Keratinocyte (primary cell): ENCODE measurements around the gene URAD. TPM values are rescaled to one million over a fixed set of nuclear protein-coding genes. Genes with fewer than 3 reads are reported as not detected.

Source experiments
- DNase-seq: peaks from one replicate; pipeline ENCODE4 v3.0.0-alpha.2; 2011; ENCODE audit warnings: low read depth, missing footprints, low spot score
- FAIRE-seq: peaks from 2 replicates; lab custom pipeline; 2011; peaks lifted over from hg19 to GRCh38; lab: Jason Lieb, UNC
- H2AFZ ChIP-seq: 2 replicates; pipeline ENCODE4 v1.6.0; 2012; ENCODE audit warnings: low read length, control low read depth, inconsistent platforms; ENCODE audit not compliant: control insufficient read depth
- H3K27ac ChIP-seq: 2 replicates; pipeline ENCODE4 v1.5.1; 2011; ENCODE audit warnings: low read length; ENCODE audit not compliant: control insufficient read depth, insufficient read depth
- H3K27me3 ChIP-seq: 3 replicates; pipeline ENCODE4 v1.6.0; 2011; ENCODE audit warnings: low read length; ENCODE audit not compliant: control insufficient read depth, insufficient read depth; ENCODE audit errors: extremely low read depth
- H3K36me3 ChIP-seq, 2 experiments: 2 replicates in 1 of 2; 3 replicates in 1 of 2; pipeline ENCODE4 v1.5.1; 2011; ENCODE audit warnings: low read length in 2 of 2, mild to moderate bottlenecking in 1 of 2; ENCODE audit not compliant: control insufficient read depth in 2 of 2, insufficient read depth in 2 of 2; ENCODE audit errors: extremely low read depth in 1 of 2
- H3K4me1 ChIP-seq: 3 replicates; pipeline ENCODE4 v1.5.1; 2011; ENCODE audit warnings: low read length; ENCODE audit not compliant: control insufficient read depth, insufficient read depth; ENCODE audit errors: extremely low read depth
- H3K4me2 ChIP-seq: 3 replicates; pipeline ENCODE4 v1.6.0; 2011; ENCODE audit warnings: low read depth, low read length; ENCODE audit not compliant: control insufficient read depth, insufficient read depth; ENCODE audit errors: extremely low read depth
- H3K4me3 ChIP-seq, 3 experiments: fragments of 200-600 bp in 1 of 3; sonication (generic) in 1 of 3; 2 replicates in 2 of 3; 3 replicates in 1 of 3; pipeline ENCODE4 v1.5.1; 2011 to 2016; ENCODE audit warnings: low read length in 3 of 3, mild to moderate bottlenecking in 3 of 3, control low read depth in 2 of 3, inconsistent platforms in 1 of 3, low read depth in 1 of 3, mixed read lengths in 1 of 3, mixed run types in 1 of 3, moderate library complexity in 1 of 3; ENCODE audit not compliant: control insufficient read depth in 2 of 3, insufficient read depth in 2 of 3; ENCODE audit errors: extremely low read depth in 1 of 3
- H3K79me2 ChIP-seq: 2 replicates; pipeline ENCODE4 v1.6.0; 2012; ENCODE audit warnings: low read length; ENCODE audit not compliant: control insufficient read depth, insufficient read depth
- H3K9ac ChIP-seq: 3 replicates; pipeline ENCODE4 v1.6.0; 2011; ENCODE audit warnings: low read length; ENCODE audit not compliant: control insufficient read depth, insufficient read depth; ENCODE audit errors: extremely low read depth
- H3K9me1 ChIP-seq: 3 replicates; pipeline ENCODE4 v1.6.0; 2011; ENCODE audit warnings: low read length; ENCODE audit not compliant: control insufficient read depth, insufficient read depth; ENCODE audit errors: extremely low read depth
- H3K9me3 ChIP-seq: 2 replicates; pipeline ENCODE4 v1.5.1; 2012; ENCODE audit warnings: low read depth, low read length; ENCODE audit not compliant: control insufficient read depth
- H4K20me1 ChIP-seq: 3 replicates; pipeline ENCODE4 v1.6.0; 2011; ENCODE audit warnings: low read length; ENCODE audit not compliant: control insufficient read depth, insufficient read depth; ENCODE audit errors: extremely low read depth
- EZH2 ChIP-seq: IDR thresholded peaks from one replicate; pipeline ENCODE4 v1.6.1; 2012; ENCODE audit warnings: inconsistent platforms, mild to moderate bottlenecking, low read length, moderate library complexity
- dilution Hi-C: fragments of 300-500 bp; cut with MboI; formaldehyde crosslinking; loops from one replicate; pipeline ENCODE4 v1.7.0; 2020; ENCODE audit warnings: low sequenced_read_pairs; ENCODE audit not compliant: extremely low pct_ligation_motif_present
- polyA plus RNA-seq, 5 experiments: library from polyadenylated mRNA; depleted of rRNA in 3 of 5; stranded (reverse) in 3 of 5; stranded (forward) in 1 of 5; unstranded in 1 of 5; fragments of >200 nt; gene quantifications; 1 replicate in 1 of 5; 2 replicates in 3 of 5; 3 replicates in 1 of 5; pipeline versions ENCODE4 v1.2.1 to v1.2.3, GENCODE V29; 2011 to 2012; ENCODE audit warnings: missing spikeins in 2 of 5, low read depth in 1 of 5, low replicate concordance in 1 of 5
- TF ChIP-seq, protein P1 (sequence below), 3 experiments: IDR thresholded peaks in 1 of 3; conservative IDR thresholded peaks in 1 of 3; optimal IDR thresholded peaks in 1 of 3; 2 replicates in 2 of 3; 3 replicates in 1 of 3; pipeline versions ENCODE3 to v1.5.1; 2011; ENCODE audit warnings: low read length in 3 of 3, mild to moderate bottlenecking in 3 of 3, moderate library complexity in 2 of 3, control low read depth in 1 of 3, inconsistent platforms in 1 of 3; ENCODE audit not compliant: insufficient read depth in 2 of 3; ENCODE audit errors: extremely low read depth in 1 of 3

URAD gene
- polyA plus RNA-seq, 1 donor (not counting 4 experiments of a cell fraction or from before 2014, with no cell fraction given), result not detected

DNA sequence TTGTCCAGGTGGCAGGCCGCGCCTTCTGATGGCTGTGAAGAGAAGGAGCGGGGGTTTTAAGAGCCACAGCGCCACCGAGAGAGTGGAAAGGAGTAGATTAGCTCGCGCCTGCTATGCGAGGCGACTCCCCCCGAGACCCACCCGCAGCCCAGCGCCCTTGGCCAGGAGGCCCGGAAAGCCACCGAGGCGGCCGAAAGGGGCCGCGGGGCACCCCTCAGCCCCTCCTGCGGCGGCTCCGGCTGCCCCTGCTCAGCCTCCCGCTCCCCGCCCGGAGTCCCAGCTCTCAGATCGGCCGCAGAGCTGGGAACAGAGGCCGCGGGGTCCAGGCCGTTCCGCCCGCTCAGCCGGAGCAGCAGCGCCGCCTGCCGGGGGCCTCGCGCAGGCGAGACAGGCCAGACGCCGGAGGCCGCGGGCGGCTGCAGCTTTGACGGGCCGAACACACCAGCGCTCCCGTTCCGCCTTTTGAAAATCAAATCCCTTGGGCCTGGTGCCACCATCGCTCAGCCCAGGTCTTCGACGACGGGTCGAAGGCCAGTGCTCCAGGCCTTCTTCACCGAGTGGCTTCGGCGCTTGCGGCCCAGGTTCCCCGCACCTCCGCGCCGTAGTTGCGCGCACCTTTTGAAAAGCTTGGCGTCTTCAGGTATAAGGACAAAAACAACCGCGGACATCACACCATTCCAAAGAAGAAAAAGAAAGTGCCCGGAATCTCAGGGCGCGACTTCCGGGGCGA, 34.7 kb downstream of the URAD start:
- H3K9me1 ChIP-seq, result no peaks in the 10 kb centered on the region
- no peaks in the 10 kb centered on the region for H3K9me3 ChIP-seq
- H4K20me1 ChIP-seq, result no peaks in the 10 kb centered on the region
- no peak for DNase-seq
- H3K36me3 ChIP-seq, result no peaks in the 10 kb centered on the region
- H3K27me3 ChIP-seq, result peaks cover 35% of the 10 kb centered on the region
- H3K27ac ChIP-seq, result no peak overlapping the region
- H3K4me2 ChIP-seq, result peak overlapping the region; percentile 75
- H3K79me2 ChIP-seq, result no peaks in the 10 kb centered on the region
- H3K4me1 ChIP-seq, result no peaks in the 10 kb centered on the region
- peak overlapping the region; percentile 89 for H2AFZ ChIP-seq
- no peak for FAIRE-seq
- dilution Hi-C loops, result loop anchor here (25.0 kb wide), 1 partner anchor 117 kb away; no protein-coding TSS in a partner anchor
- peak; percentile 85 for TF ChIP-seq EZH2
- TF ChIP-seq, protein P1, sequence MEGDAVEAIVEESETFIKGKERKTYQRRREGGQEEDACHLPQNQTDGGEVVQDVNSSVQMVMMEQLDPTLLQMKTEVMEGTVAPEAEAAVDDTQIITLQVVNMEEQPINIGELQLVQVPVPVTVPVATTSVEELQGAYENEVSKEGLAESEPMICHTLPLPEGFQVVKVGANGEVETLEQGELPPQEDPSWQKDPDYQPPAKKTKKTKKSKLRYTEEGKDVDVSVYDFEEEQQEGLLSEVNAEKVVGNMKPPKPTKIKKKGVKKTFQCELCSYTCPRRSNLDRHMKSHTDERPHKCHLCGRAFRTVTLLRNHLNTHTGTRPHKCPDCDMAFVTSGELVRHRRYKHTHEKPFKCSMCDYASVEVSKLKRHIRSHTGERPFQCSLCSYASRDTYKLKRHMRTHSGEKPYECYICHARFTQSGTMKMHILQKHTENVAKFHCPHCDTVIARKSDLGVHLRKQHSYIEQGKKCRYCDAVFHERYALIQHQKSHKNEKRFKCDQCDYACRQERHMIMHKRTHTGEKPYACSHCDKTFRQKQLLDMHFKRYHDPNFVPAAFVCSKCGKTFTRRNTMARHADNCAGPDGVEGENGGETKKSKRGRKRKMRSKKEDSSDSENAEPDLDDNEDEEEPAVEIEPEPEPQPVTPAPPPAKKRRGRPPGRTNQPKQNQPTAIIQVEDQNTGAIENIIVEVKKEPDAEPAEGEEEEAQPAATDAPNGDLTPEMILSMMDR (optimal IDR thresholded peaks at IDR 0.05 in 1 of 3, IDR thresholded peaks at IDR 0.05 in 1 of 3, conservative IDR thresholded peaks at IDR 0.05 in 1 of 3; ENCODE audit: extremely low read depth in 1 of 3, insufficient read depth in 2 of 3, low read length in 3 of 3), result peak; percentile 63 to 91 (median 90)
- H3K4me3 ChIP-seq, result peak overlapping the region; percentile 41 to 68 (median 57)
- H3K9ac ChIP-seq, result no peak overlapping the region

DNA sequence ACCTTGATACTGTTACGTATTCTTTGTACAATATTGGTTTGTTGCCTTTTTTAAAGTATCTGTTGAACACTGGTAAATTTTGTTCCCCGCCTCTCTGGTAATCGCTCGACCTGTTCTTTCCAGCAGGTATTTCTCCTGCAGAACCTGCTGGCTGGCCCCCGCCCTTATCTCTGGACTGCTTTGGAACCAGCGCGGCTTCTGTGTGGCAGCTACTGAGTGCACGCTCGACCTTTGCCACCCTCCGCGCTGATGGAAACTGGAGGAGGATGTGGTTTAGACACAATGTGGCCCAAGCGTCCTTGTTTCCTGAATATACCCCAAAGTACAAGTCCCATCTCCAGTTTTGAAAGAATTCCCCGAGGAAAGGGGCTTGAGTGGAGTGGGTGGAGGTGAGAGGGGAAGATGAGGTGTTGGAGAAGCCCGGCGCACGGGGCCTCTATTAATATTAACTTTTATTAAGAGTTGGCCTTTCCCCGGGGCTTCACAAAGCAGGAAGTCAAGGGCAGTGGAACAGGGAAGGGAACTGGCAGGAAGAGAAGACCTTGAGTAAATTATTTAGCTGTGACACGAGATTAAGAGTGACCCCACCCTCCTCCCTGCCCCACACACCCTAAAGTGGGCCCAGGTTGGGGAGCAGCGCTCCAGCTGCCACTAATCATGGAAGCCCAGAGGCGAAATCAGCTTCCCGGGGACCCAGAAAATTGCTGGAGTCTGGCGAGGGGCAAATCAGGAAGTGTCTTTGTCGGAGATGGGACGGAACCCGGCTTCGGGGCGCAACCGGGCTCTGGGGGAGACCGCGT, 35.4 kb downstream of the URAD start:
- no peaks in the 10 kb centered on the region for H4K20me1 ChIP-seq
- no peak for TF ChIP-seq EZH2
- dilution Hi-C loops, result loop anchor here (25.0 kb wide), 1 partner anchor 116 kb away; no protein-coding TSS in a partner anchor
- no peaks in the 10 kb centered on the region for H3K36me3 ChIP-seq
- DNase-seq, result no peak
- no peaks in the 10 kb centered on the region for H3K79me2 ChIP-seq
- peaks cover 35% of the 10 kb centered on the region for H3K27me3 ChIP-seq
- FAIRE-seq, result no peak
- no peaks in the 10 kb centered on the region for H3K9me3 ChIP-seq
- H3K4me1 ChIP-seq, result no peaks in the 10 kb centered on the region
- no peak overlapping the region for H3K9ac ChIP-seq
- H3K4me2 ChIP-seq, result peak overlapping the region; percentile 75
- peak overlapping the region; percentile 56 for H2AFZ ChIP-seq
- H3K9me1 ChIP-seq, result no peaks in the 10 kb centered on the region
- no peak overlapping the region for H3K27ac ChIP-seq
- H3K4me3 ChIP-seq, result peak overlapping the region in 1 of 3 experiments; percentile 41
